T-helper 9 cell (primary cell): ENCODE data around the gene ERP44.

Source experiments
- DNase-seq: peaks from one replicate; pipeline ENCODE4 v3.0.0-alpha.2; 2020

The ERP44 gene

DNA sequence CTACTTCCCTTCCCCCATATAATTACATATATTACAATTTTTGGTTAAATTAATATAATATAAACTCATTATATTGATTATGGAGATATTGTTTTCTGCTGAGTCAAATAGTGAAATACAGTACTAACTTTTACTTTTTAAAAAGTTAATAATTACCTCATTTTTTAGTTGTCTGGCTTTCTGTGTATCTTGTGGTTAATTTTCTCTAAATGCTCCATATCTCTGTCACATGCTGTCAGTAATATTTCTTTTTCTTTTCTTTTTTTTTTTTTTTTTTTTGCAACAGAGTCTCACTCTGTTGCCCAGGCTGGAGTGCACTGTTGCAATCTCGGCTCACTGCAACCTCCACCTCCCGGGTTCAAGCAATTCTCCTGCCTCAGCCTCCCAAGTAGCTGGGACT, 169.1 kb downstream of the ERP44 start:
- no peak for DNase-seq
